Amniotic epithelial cell (primary cell): ENCODE measurements around the gene TMEM86A.

Experiments used
- DNase-seq: peaks from one replicate; pipeline ENCODE4 v3.0.0-alpha.2; 2010; ENCODE audit warnings: low read depth

The TMEM86A gene

GRCh38 chr11:18726040-18726439 is 27.5 kb downstream of the TMEM86A start, which contains the start of gene IGSF22:
Gene IGSF22, minus strand, starts transcription at chr11:18726188. Its CDS starts 1,952 bp downstream, at chr11:18724236.
- no peak for DNase-seq

DNA sequence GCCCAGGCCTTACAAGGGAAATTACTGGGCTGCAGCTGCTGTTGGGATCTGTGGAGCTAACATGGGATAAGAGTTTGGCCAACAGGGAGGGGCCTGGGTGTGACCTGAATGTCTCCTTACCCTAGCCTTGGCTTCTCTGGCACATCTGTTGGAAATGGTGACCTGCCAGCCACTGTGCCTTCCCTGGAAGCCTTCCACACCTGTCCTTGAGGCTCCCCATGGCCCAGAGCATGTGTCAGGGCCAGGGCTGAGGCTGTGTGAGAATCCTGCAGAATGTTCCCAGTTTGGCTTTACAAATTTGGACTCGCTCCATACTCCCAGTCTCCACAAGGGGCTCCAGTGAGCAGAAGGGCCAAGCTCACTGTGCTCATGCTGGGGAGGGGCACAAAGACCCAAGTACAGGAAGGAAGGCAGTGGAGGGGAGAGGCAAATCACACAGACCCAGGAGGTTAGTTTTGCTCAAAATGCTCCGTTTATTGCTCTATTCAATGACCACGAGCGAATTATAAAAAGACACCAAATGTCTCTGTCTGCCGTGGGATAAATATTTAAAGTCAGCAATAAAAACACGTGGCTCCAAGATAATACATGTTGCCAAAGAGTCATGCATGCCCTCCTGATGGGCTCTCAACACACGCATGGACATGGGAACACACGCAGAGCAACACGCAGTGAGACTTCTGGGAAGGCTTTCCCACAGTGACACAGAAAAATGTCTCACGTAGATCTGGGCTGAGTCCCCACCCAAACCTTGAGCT is 29.1 kb downstream of the TMEM86A start:
- DNase-seq, result peak; percentile 15

DNA sequence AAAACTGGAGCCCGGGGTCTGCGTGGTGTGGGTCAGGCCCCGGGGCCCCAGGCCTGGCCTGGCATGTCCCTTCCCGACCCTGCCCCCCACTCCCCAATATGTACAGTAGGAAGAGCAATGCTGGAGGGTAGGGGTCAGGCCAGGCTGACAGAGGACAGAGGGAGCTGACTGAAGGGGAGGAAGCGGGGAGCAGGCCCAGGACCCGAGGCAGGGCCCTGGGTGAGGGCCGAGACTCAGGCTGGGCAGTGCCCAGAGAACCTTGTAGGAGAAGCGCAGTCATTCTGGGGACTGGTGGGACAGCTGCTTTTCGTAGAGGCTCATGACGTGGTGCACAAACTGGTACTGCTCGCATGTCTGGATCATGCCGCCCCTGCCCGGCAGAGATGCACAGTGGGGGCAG is 30.1 kb downstream of the TMEM86A start:
- DNase-seq, result no peak

- DNase-seq, result no peak
Observed at GRCh38 chr11:18729426-18729825, 30.8 kb downstream of the TMEM86A start.

DNA sequence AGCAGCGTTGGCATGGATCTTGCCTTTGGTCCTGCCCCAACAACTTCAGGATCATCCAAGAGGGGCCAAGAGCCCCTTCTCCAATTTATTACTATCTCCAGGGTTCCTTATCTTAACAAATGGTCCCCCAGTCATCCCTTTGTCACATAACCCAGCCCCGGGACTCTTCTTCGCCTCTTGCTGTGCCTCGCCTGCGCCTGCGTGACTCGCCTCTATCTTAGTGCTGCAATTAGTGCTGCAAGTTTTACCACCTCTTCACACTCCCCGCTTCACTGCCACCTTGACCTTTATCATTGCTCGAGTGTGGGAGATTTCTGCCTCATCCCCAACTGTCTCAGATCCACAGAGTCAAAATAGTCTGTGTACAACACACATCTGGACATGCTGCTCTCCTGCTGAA is 31.4 kb downstream of the TMEM86A start:
- DNase-seq, result no peak

DNA sequence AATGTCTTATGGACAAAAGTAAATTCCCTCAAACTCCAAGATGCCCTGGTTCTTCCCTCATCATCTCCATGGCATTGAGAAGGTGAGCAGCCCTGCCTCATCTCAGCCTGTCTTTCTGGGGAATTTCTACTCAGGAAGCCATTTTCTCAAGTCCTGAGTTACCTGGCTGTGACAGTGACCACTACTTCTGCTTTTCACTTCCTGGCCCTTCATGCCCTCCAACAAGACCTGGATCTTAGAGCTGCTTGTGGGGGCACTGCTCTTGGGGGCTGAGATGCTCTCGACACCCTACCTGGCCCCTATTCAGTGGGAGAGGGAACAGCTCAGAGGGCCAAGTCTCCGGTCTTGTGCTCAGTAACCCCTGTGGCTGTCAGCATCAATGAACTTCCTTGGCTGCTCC is 32.9 kb downstream of the TMEM86A start:
- no peak for DNase-seq

GRCh38 chr11:18731949-18732821 is 33.6 kb downstream of the TMEM86A start:
- DNase-seq, result peak; percentile 32

GRCh38 chr11:18733202-18733601 is 34.6 kb downstream of the TMEM86A start:
- DNase-seq, result no peak

GRCh38 chr11:18736590-18737148 is 38.1 kb downstream of the TMEM86A start:
- no peak for DNase-seq

DNA sequence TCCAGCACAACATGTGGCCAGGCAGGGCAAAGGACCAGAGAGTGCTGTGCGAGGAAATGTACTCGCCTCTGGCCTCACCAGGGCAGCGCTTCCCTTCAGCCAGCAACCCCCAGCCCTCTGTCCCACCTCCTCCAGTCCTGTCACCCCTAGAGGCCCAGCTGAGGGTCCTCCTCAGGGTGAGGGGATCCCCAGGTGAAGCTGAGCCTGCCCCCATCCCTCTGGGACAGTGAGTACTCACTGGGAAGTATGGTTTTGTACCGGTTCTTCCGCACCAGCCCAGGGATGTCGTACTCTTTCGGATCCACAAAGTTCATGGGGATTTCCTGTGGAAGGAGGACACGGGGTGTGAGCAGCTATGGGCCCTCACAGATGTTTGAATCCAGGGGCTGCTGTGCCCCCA is 39.1 kb downstream of the TMEM86A start:
- no peak for DNase-seq

GRCh38 chr11:18739685-18740084 is 41.1 kb downstream of the TMEM86A start:
- DNase-seq, result no peak

DNA sequence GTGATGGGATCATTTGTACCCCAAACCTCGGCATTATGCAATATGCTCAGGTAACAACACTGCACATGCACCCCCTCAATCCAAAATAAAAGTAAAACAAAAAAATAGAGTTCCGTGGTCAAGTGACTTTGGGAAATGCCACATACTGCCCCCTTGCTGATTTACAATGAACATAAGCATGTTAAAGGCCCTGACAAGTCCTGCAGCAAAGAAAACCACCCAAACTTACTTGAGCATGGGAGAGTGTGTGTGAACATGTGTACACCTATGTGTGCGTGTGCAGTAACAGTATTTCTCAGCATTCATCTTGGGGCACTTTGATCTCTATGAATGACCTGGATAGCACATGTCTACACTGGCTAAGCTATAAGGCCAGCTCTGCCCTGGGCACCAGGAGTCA is 43.2 kb downstream of the TMEM86A start:
- no peak for DNase-seq

DNA sequence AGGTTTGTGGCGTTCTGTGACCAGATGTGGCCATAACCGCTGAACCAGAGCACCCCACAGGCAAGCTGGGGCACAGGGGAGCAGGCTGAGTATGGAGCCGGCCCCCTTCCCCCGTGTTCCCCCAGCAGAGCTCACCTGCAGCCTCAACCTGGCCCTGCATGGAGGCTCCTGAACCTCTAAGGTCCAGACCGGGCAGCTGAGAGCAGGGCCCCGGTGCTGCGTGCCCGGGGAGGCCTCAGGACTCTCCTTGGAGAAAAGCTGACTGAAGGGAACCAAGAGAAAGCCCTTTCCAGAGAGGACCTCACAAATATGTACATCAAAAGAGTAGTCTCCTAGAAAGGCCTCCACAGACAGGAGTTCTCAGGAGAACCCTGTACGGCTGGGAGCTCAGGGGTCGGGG is 44.8 kb downstream of the TMEM86A start:
- DNase-seq, result no peak

DNA sequence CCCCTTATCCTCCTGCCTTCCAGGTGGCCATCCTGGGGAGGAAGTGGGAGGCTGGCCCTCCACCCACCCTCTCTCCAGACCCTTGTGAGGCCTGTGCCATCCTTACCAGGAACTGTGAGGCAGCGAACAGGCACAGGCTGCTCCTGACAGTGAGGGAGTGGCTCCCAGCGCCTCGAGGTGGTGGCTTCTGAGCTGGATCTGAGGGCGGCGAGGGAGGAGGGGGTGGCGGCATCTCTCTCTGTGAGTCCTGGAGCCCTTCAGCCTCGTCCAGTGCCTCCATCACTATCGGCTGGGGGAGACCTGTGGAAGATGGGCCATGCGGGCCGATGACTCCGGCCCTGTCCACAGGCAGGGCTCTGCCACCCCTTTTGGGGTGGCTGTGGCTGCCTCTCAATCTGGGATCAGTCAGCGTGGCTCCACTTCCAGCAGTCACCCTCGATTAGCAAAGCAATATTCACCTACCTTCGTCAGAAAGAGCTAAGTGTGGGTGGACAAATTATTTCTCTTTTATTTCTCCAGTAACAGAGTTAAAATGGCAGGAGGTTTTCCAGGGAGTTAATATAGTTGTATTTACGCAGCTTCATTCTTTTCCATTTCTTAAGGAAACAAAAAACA is 45.4 kb downstream of the TMEM86A start:
- no peak for DNase-seq

- no peak for DNase-seq
Observed at GRCh38 chr11:18745251-18745650, 46.7 kb downstream of the TMEM86A start.

- DNase-seq, result peak; percentile 65
Observed at GRCh38 chr11:18748766-18749365, 50.3 kb downstream of the TMEM86A start.

DNA sequence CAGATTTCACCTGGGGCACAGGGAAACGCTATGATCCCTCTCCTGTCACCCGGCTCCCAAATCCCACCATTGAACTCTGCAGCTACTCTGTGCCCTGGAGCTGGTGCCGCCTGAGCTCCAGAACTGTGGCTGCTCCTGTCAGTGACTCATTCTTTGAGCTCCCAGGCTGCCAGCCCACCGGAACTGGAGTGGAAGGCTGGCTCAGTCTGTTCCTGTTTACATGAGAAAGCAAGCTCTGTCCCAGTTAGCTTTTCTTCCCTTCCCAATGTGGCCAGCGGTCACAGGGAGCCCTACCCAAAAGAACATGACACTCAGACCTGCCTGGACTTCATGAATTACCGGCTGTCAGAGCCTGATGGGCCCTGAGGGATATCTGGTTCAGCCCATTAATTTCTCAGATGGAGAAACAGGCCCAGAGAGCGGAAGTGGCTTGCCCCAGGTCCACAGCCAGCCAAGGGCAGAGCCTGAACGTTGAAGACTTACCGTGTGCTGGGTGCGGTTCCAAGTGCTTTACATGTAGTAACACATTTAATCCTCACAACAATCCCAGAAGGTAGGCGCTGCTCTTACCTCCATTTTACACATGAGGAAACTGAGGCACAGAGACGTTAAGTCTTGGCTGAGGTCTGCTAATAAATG is 51.2 kb downstream of the TMEM86A start:
- DNase-seq, result peak; percentile 77

- DNase-seq, result no peak
Observed at GRCh38 chr11:18750944-18751343, 52.4 kb downstream of the TMEM86A start.

DNA sequence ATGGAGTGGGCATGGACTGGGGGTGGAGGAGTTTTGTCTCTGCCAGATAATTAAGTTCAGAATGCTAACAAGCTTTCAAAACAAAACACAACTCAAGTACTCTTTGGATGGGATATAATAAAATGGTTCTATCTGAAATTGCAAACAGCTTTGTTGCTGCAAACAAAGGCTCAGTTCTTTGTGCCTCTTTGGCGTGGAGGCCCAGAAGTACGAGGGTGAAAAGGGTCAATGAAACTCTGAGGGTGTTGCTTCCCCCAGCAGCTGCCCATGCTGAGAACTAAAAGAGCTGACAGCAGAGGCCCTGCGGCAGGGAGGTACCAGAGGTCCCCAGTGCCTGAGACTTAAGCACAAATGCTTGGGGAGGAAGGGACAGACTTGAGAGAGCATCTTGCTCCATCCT is 53.9 kb downstream of the TMEM86A start:
- DNase-seq, result no peak

GRCh38 chr11:18754308-18754707 is 55.7 kb downstream of the TMEM86A start:
- DNase-seq, result no peak
